ENCODE measurements around the gene DNAJC27. TPM values are rescaled to one million over a fixed set of nuclear protein-coding genes. Genes with fewer than 3 reads are reported as not detected.

Gene DNAJC27
- total and polyA plus RNA-seq, 8 donors, result under 0.01 to 59.8 (median 2.9) TPM

- Histone ChIP-seq H3K36me3 (peaks cover 42 to 96% (median 90%) of the 10 kb centered on the region in 4 donors), H3K9me3 (peaks cover 0 to 4% (median under 1%) of the 10 kb centered on the region in 4 donors), H3K27ac (no peak overlapping the region), H3K4me1 (no peaks in the 10 kb centered on the region), H3K4me3 (no peak overlapping the region), H3K27me3 (no peaks in the 10 kb centered on the region)
- intact Hi-C loops (cut with DNase I; ENCODE audit: low total_unique reads), result no loop called here
- TF ChIP-seq POLR2A (IDR thresholded peaks at IDR 0.05) (no peak), EP300 (IDR thresholded peaks at IDR 0.05) (no peak), POLR2AphosphoS5 (IDR thresholded peaks at IDR 0.05) (no peak)
- TF ChIP-seq, protein P1, sequence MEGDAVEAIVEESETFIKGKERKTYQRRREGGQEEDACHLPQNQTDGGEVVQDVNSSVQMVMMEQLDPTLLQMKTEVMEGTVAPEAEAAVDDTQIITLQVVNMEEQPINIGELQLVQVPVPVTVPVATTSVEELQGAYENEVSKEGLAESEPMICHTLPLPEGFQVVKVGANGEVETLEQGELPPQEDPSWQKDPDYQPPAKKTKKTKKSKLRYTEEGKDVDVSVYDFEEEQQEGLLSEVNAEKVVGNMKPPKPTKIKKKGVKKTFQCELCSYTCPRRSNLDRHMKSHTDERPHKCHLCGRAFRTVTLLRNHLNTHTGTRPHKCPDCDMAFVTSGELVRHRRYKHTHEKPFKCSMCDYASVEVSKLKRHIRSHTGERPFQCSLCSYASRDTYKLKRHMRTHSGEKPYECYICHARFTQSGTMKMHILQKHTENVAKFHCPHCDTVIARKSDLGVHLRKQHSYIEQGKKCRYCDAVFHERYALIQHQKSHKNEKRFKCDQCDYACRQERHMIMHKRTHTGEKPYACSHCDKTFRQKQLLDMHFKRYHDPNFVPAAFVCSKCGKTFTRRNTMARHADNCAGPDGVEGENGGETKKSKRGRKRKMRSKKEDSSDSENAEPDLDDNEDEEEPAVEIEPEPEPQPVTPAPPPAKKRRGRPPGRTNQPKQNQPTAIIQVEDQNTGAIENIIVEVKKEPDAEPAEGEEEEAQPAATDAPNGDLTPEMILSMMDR (IDR thresholded peaks at IDR 0.05), result no peak
- 94 to 97% (median 95%) methylated on average over 7 of the region's 7 CpGs for WGBS, 5 donors
- no peak for DNase-seq
Observed at GRCh38 chr2:24950102-24950501, 21.7 kb downstream of the DNAJC27 start.

DNA sequence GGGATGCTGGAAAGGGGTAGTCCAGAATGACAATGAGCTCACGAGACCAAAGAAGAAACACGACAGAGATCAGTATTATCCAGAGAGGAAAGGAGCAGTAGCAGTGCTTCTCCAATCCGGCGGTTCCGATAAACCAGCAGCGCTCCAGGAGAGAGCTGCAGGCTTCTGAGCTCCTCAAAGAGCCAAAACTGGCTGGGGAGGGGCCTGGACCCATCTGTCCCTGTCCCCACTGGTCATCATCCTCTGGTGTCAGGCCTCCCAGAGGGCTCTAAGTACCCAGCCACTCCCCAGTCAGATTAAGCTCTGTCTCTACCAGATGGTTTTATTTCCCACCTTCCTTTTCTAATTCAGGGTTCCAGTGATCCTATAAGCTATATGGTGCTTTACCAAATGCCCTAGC is 23.2 kb downstream of the DNAJC27 start:
- no peaks in the 10 kb centered on the region for H3K27me3 ChIP-seq
- WGBS, 5 donors, result 92 to 97% (median 96%) methylated on average over 6 of the region's 6 CpGs
- no peaks in the 10 kb centered on the region for H3K9me3 ChIP-seq
- intact Hi-C loops (cut with DNase I; ENCODE audit: low total_unique reads), result no loop called here
- H3K27ac ChIP-seq, result no peak overlapping the region
- no peak for DNase-seq
- H3K36me3 ChIP-seq, result peaks cover 35 to 80% (median 75%) of the 10 kb centered on the region in 4 donors
- TF ChIP-seq EP300 (IDR thresholded peaks at IDR 0.05) (no peak), POLR2A (IDR thresholded peaks at IDR 0.05) (no peak), POLR2AphosphoS5 (IDR thresholded peaks at IDR 0.05) (no peak)
- TF ChIP-seq, protein P1 (IDR thresholded peaks at IDR 0.05), result no peak
- no peaks in the 10 kb centered on the region for H3K4me1 ChIP-seq
- no peak overlapping the region for H3K4me3 ChIP-seq

DNA sequence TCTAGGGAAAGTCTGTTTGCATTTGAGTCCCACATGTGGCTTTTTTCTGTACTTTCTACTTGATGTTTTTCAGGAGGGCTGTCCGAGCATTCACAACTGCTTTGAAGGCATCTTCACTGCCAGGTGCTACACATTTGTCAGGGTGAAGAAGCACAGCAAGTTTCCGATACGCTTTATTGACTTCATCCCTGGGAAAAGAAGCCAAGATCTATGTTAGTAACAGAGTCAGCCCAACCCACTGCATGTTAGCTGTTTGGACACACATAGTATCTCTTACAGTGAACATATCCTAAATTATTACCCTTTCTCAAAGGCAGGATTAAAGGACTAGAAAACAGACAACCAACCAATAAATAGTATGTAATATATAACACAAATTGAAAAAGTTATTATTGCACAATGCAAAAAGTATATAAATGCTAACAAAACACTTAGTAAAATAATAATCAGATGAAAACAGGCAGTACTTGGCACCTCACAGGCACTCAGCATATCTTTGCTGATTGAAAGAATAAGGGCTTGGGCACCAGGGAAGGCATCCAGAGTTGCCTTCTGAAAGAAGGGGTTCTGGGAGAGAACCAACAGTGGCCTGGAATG is 24.1 kb downstream of the DNAJC27 start:
- no peak for DNase-seq
- Histone ChIP-seq H3K4me1 (no peaks in the 10 kb centered on the region), H3K27me3 (no peaks in the 10 kb centered on the region), H3K36me3 (peaks cover 35 to 72% (median 67%) of the 10 kb centered on the region in 4 donors), H3K27ac (no peak overlapping the region), H3K4me3 (no peak overlapping the region), H3K9me3 (no peaks in the 10 kb centered on the region)
- intact Hi-C loops (cut with DNase I; ENCODE audit: low total_unique reads), result no loop called here
- no peak for TF ChIP-seq POLR2A (IDR thresholded peaks at IDR 0.05)
- TF ChIP-seq, protein P1 (IDR thresholded peaks at IDR 0.05), result no peak
- no peak for TF ChIP-seq EP300 (IDR thresholded peaks at IDR 0.05)
- TF ChIP-seq POLR2AphosphoS5 (IDR thresholded peaks at IDR 0.05), result no peak
- WGBS, 5 donors, result 81 to 90% (median 83%) methylated on average over 3 of the region's 3 CpGs

GRCh38 chr2:24945907-24946306 is 25.8 kb downstream of the DNAJC27 start:
- 91 to 97% (median 95%) methylated on average over 4 of the region's 4 CpGs for WGBS, 5 donors
- no peaks in the 10 kb centered on the region for H3K27me3 ChIP-seq
- H3K4me1 ChIP-seq, result no peaks in the 10 kb centered on the region
- no peak for DNase-seq
- intact Hi-C loops (cut with DNase I; ENCODE audit: low total_unique reads), result no loop called here
- no peak overlapping the region for H3K27ac ChIP-seq
- H3K9me3 ChIP-seq, result no peaks in the 10 kb centered on the region
- no peak for TF ChIP-seq EP300 (IDR thresholded peaks at IDR 0.05)
- peaks cover 21 to 54% (median 49%) of the 10 kb centered on the region in 4 donors for H3K36me3 ChIP-seq
- no peak overlapping the region for H3K4me3 ChIP-seq

GRCh38 chr2:24943427-24944053 is 28.2 kb downstream of the DNAJC27 start:
- TF ChIP-seq POLR2A (IDR thresholded peaks at IDR 0.05) (no peak), EP300 (IDR thresholded peaks at IDR 0.05) (no peak), POLR2AphosphoS5 (IDR thresholded peaks at IDR 0.05) (no peak)
- TF ChIP-seq, protein P1 (IDR thresholded peaks at IDR 0.05), result no peak
- H3K9me3 ChIP-seq, result no peaks in the 10 kb centered on the region
- peaks cover 19 to 33% (median 30%) of the 10 kb centered on the region in 4 donors for H3K36me3 ChIP-seq
- H3K4me3 ChIP-seq, result no peak overlapping the region
- 77 to 90% (median 83%) methylated on average over 7 of the region's 7 CpGs for WGBS, 5 donors
- H3K4me1 ChIP-seq, result no peaks in the 10 kb centered on the region
- H3K27me3 ChIP-seq, result no peaks in the 10 kb centered on the region
- DNase-seq, result no peak
- no peak overlapping the region for H3K27ac ChIP-seq
- intact Hi-C loops (cut with DNase I; ENCODE audit: low total_unique reads), result no loop called here
